Daoy (cell line): ENCODE results near the gene NYAP2. TPM values are rescaled to one million over a fixed set of nuclear protein-coding genes. Genes with fewer than 3 reads are reported as not detected.

Experiments
- DNase-seq: peaks from one replicate; pipeline ENCODE4 v3.0.0-alpha.2; 2015; ENCODE audit warnings: low read depth
- total RNA-seq: library from RNA; depleted of rRNA; stranded (reverse); fragments of >200 nt; shearing (Covaris generic); gene quantifications from 2 replicates; pipeline ENCODE4 v1.2.3, GENCODE V29; 2014

The NYAP2 gene
- total RNA-seq, 1 experiment from 2014 or later, result not detected

GRCh38 chr2:225558399-225559071 is 159.0 kb downstream of the NYAP2 start:
- no peak for DNase-seq

- no peak for DNase-seq
These were observed 159.5 kb downstream of the NYAP2 start for GRCh38 chr2:225559072-225559415.

- DNase-seq, result no peak
These were observed 167.3 kb downstream of the NYAP2 start for GRCh38 chr2:225566798-225567197.

GRCh38 chr2:225569995-225570394 is 170.5 kb downstream of the NYAP2 start:
- DNase-seq, result no peak

GRCh38 chr2:225573603-225574002 is 174.1 kb downstream of the NYAP2 start:
- no peak for DNase-seq

GRCh38 chr2:225574582-225575138 is 175.2 kb downstream of the NYAP2 start:
- no peak for DNase-seq

GRCh38 chr2:225581135-225581534 is 181.6 kb downstream of the NYAP2 start:
- no peak for DNase-seq

GRCh38 chr2:225581906-225582305 is 182.4 kb downstream of the NYAP2 start:
- no peak for DNase-seq

GRCh38 chr2:225582355-225583116 is 183.0 kb downstream of the NYAP2 start:
- DNase-seq, result no peak

- DNase-seq, result no peak
These were observed 185.3 kb downstream of the NYAP2 start for GRCh38 chr2:225584796-225585195.

GRCh38 chr2:225590932-225591331 is 191.4 kb downstream of the NYAP2 start:
- no peak for DNase-seq

- no peak for DNase-seq
These were observed 198.4 kb downstream of the NYAP2 start for GRCh38 chr2:225597911-225598310.

GRCh38 chr2:225598426-225598825 is 198.9 kb downstream of the NYAP2 start:
- no peak for DNase-seq

- no peak for DNase-seq
These were observed 199.4 kb downstream of the NYAP2 start for GRCh38 chr2:225598897-225599296.

- DNase-seq, result no peak
These were observed 200.3 kb downstream of the NYAP2 start for GRCh38 chr2:225599856-225600255.

- no peak for DNase-seq
These were observed 200.9 kb downstream of the NYAP2 start for GRCh38 chr2:225600444-225600843.

GRCh38 chr2:225600865-225601264 is 201.4 kb downstream of the NYAP2 start:
- DNase-seq, result no peak

GRCh38 chr2:225602205-225602604 is 202.7 kb downstream of the NYAP2 start:
- no peak for DNase-seq

GRCh38 chr2:225608136-225608535 is 208.6 kb downstream of the NYAP2 start:
- DNase-seq, result no peak

- DNase-seq, result no peak
These were observed 213.1 kb downstream of the NYAP2 start for GRCh38 chr2:225612636-225613035.

GRCh38 chr2:225614915-225615314 is 215.4 kb downstream of the NYAP2 start:
- no peak for DNase-seq

GRCh38 chr2:225615514-225615913 is 216.0 kb downstream of the NYAP2 start:
- DNase-seq, result no peak

GRCh38 chr2:225616372-225616771 is 216.9 kb downstream of the NYAP2 start:
- no peak for DNase-seq
